Astrocyte (in vitro differentiated cells and primary cell): Measurements from ENCODE around the gene USP50.

ENCODE experiments used
- EZH2 ChIP-seq: IDR thresholded peaks from 2 replicates; pipeline ENCODE4 v1.6.1; 2012; ENCODE audit warnings: mild to moderate bottlenecking, low read length, inconsistent platforms; ENCODE audit not compliant: insufficient read depth
- TF ChIP-seq, protein P1 (sequence below): IDR thresholded peaks from 2 replicates; pipeline ENCODE4 v1.5.1; 2011; ENCODE audit warnings: low read depth, mild to moderate bottlenecking, inconsistent platforms, low read length, moderate library complexity; ENCODE audit not compliant: insufficient read depth

DNA sequence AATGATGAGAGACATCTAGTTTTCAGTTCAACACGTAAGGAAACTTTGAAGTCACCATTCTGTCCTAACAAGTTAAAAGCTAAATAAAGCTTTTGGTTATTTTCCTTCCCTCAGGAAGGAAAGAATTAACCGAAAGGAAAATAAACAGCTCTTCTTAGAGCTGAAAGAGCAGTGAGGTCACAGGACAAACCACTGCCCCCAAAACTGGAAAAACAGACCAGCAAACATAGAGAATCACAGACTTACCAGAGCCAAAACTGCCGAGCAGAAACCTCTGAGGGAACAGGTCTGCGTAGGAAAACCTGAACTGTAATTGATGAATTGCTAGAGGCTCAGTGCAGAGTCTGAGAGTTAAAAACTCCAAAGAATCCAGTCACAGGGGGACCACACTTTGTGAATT, 14.7 kb downstream of the USP50 start:
- TF ChIP-seq, protein P1, sequence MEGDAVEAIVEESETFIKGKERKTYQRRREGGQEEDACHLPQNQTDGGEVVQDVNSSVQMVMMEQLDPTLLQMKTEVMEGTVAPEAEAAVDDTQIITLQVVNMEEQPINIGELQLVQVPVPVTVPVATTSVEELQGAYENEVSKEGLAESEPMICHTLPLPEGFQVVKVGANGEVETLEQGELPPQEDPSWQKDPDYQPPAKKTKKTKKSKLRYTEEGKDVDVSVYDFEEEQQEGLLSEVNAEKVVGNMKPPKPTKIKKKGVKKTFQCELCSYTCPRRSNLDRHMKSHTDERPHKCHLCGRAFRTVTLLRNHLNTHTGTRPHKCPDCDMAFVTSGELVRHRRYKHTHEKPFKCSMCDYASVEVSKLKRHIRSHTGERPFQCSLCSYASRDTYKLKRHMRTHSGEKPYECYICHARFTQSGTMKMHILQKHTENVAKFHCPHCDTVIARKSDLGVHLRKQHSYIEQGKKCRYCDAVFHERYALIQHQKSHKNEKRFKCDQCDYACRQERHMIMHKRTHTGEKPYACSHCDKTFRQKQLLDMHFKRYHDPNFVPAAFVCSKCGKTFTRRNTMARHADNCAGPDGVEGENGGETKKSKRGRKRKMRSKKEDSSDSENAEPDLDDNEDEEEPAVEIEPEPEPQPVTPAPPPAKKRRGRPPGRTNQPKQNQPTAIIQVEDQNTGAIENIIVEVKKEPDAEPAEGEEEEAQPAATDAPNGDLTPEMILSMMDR, result no peak
- no peak for TF ChIP-seq EZH2
